ENCODE results near the gene ATRN. TPM values are rescaled to one million over a fixed set of nuclear protein-coding genes. Genes with fewer than 3 reads are reported as not detected.
"Not testable (repeated sequence)": the region's sequence is repeated elsewhere in the genome, so short reads cannot be mapped to it uniquely, and the experiment has no call there.

Gene ATRN
- polyA plus RNA-seq, 1 donor (not counting 4 experiments of a cell fraction or from before 2014, with no cell fraction given), result 49.9 TPM

- Histone ChIP-seq H3K79me2 (ENCODE audit: control insufficient read depth, insufficient read depth, low read length) (peaks cover 5% of the 10 kb centered on the region), H3K4me2 (ENCODE audit: control insufficient read depth, extremely low read depth, insufficient read depth, low read depth, low read length) (no peak overlapping the region), H3K27ac (ENCODE audit: control insufficient read depth, insufficient read depth, low read length) (no peak overlapping the region), H3K9me3 (ENCODE audit: control insufficient read depth, low read depth, low read length) (no peaks in the 10 kb centered on the region), H4K20me1 (ENCODE audit: control insufficient read depth, extremely low read depth, insufficient read depth, low read length) (no peaks in the 10 kb centered on the region), H2AFZ (ENCODE audit: control insufficient read depth, low read length) (no peak overlapping the region), H3K9me1 (ENCODE audit: control insufficient read depth, extremely low read depth, insufficient read depth, low read length) (no peaks in the 10 kb centered on the region), H3K4me1 (ENCODE audit: control insufficient read depth, extremely low read depth, insufficient read depth, low read length) (no peaks in the 10 kb centered on the region), H3K9ac (ENCODE audit: control insufficient read depth, extremely low read depth, insufficient read depth, low read length) (no peak overlapping the region), H3K27me3 (ENCODE audit: control insufficient read depth, extremely low read depth, insufficient read depth, low read length) (no peaks in the 10 kb centered on the region), H3K4me3 (ENCODE audit: control insufficient read depth in 2 of 3, extremely low read depth in 1 of 3, insufficient read depth in 2 of 3, low read depth in 1 of 3, low read length in 3 of 3) (no peak overlapping the region), H3K36me3 (ENCODE audit: control insufficient read depth in 2 of 2, extremely low read depth in 1 of 2, insufficient read depth in 2 of 2, low read length in 2 of 2) (no peaks in the 10 kb centered on the region)
- no peak for TF ChIP-seq CTCF (optimal IDR thresholded peaks at IDR 0.05 in 1 of 3, IDR thresholded peaks at IDR 0.05 in 1 of 3, conservative IDR thresholded peaks at IDR 0.05 in 1 of 3; ENCODE audit: extremely low read depth in 1 of 3, insufficient read depth in 2 of 3, low read length in 3 of 3)
- FAIRE-seq, result no peak
- dilution Hi-C loops (cut with MboI; ENCODE audit: extremely low pct_ligation_motif_present, low sequenced_read_pairs), result no loop called here
- no peak for DNase-seq (ENCODE audit: low read depth, low spot score)
Observed at GRCh38 chr20:3510110-3510509, 39.3 kb downstream of the ATRN start.

- H3K9ac ChIP-seq (ENCODE audit: control insufficient read depth, extremely low read depth, insufficient read depth, low read length); H3K9me3 ChIP-seq (ENCODE audit: control insufficient read depth, low read depth, low read length); H2AFZ ChIP-seq (ENCODE audit: control insufficient read depth, low read length); H3K36me3 ChIP-seq (ENCODE audit: control insufficient read depth in 2 of 2, extremely low read depth in 1 of 2, insufficient read depth in 2 of 2, low read length in 2 of 2); H3K4me2 ChIP-seq (ENCODE audit: control insufficient read depth, extremely low read depth, insufficient read depth, low read depth, low read length); H3K9me1 ChIP-seq (ENCODE audit: control insufficient read depth, extremely low read depth, insufficient read depth, low read length); H3K4me1 ChIP-seq (ENCODE audit: control insufficient read depth, extremely low read depth, insufficient read depth, low read length); H3K27ac ChIP-seq (ENCODE audit: control insufficient read depth, insufficient read depth, low read length); H3K27me3 ChIP-seq (ENCODE audit: control insufficient read depth, extremely low read depth, insufficient read depth, low read length); H4K20me1 ChIP-seq (ENCODE audit: control insufficient read depth, extremely low read depth, insufficient read depth, low read length); dilution Hi-C loops (cut with MboI; ENCODE audit: extremely low pct_ligation_motif_present, low sequenced_read_pairs); DNase-seq (ENCODE audit: low read depth, low spot score); H3K4me3 ChIP-seq (ENCODE audit: control insufficient read depth in 2 of 3, extremely low read depth in 1 of 3, insufficient read depth in 2 of 3, low read depth in 1 of 3, low read length in 3 of 3); FAIRE-seq: not testable (repeated sequence)
- peaks cover 14% of the 10 kb centered on the region for H3K79me2 ChIP-seq (ENCODE audit: control insufficient read depth, insufficient read depth, low read length)
Observed at GRCh38 chr20:3512239-3512638, 41.4 kb downstream of the ATRN start.

GRCh38 chr20:3514012-3514642, 43.3 kb downstream of the ATRN start:
- dilution Hi-C loops (cut with MboI; ENCODE audit: extremely low pct_ligation_motif_present, low sequenced_read_pairs), result no loop called here
- TF ChIP-seq EZH2 (IDR thresholded peaks at IDR 0.05; ENCODE audit: low read length) (no peak), CTCF (optimal IDR thresholded peaks at IDR 0.05 in 1 of 3, IDR thresholded peaks at IDR 0.05 in 1 of 3, conservative IDR thresholded peaks at IDR 0.05 in 1 of 3; ENCODE audit: extremely low read depth in 1 of 3, insufficient read depth in 2 of 3, low read length in 3 of 3) (no peak)
- no peaks in the 10 kb centered on the region for H3K27me3 ChIP-seq (ENCODE audit: control insufficient read depth, extremely low read depth, insufficient read depth, low read length)

More at GRCh38 chr20:3514012-3514642, 43.3 kb downstream of the ATRN start:
- no peaks in the 10 kb centered on the region for H3K9me1 ChIP-seq (ENCODE audit: control insufficient read depth, extremely low read depth, insufficient read depth, low read length)
- no peak overlapping the region for H3K27ac ChIP-seq (ENCODE audit: control insufficient read depth, insufficient read depth, low read length)
- no peak overlapping the region for H2AFZ ChIP-seq (ENCODE audit: control insufficient read depth, low read length)
- no peak for DNase-seq (ENCODE audit: low read depth, low spot score)
- H3K4me3 ChIP-seq (ENCODE audit: control insufficient read depth in 2 of 3, extremely low read depth in 1 of 3, insufficient read depth in 2 of 3, low read depth in 1 of 3, low read length in 3 of 3), result no peak overlapping the region
- H3K36me3 ChIP-seq (ENCODE audit: control insufficient read depth in 2 of 2, extremely low read depth in 1 of 2, insufficient read depth in 2 of 2, low read length in 2 of 2), result no peaks in the 10 kb centered on the region
- H3K4me1 ChIP-seq (ENCODE audit: control insufficient read depth, extremely low read depth, insufficient read depth, low read length), result no peaks in the 10 kb centered on the region
- H3K9ac ChIP-seq (ENCODE audit: control insufficient read depth, extremely low read depth, insufficient read depth, low read length), result no peak overlapping the region
- H3K4me2 ChIP-seq (ENCODE audit: control insufficient read depth, extremely low read depth, insufficient read depth, low read depth, low read length), result no peak overlapping the region
- no peak for FAIRE-seq
- no peaks in the 10 kb centered on the region for H3K9me3 ChIP-seq (ENCODE audit: control insufficient read depth, low read depth, low read length)
- peaks cover 14% of the 10 kb centered on the region for H3K79me2 ChIP-seq (ENCODE audit: control insufficient read depth, insufficient read depth, low read length)
- H4K20me1 ChIP-seq (ENCODE audit: control insufficient read depth, extremely low read depth, insufficient read depth, low read length), result no peaks in the 10 kb centered on the region

Data from keratinocyte (primary cell).